Heart left ventricle (tissue), 13 donors: ENCODE measurements around the gene SMARCA2.

Experiments used
- CTCF ChIP-seq, 12 donors: fragments of 200-600 bp; sonication (generic) in 4 of 12; IDR thresholded peaks; one replicate each; pipeline versions ENCODE4 v1.5.0 to v1.8.0; 2018 to 2022; ENCODE audit warnings: antibody characterized with exemption in 12 of 12, mild to moderate bottlenecking in 5 of 12
- POLR2A ChIP-seq, 2 donors: fragments of 450-650 bp; IDR thresholded peaks; one replicate each; pipeline ENCODE4 v1.6.1; 2017; ENCODE audit warnings: antibody characterized with exemption in 2 of 2, mild to moderate bottlenecking in 2 of 2, moderate library complexity in 2 of 2
- donor health status: ischemic (EF 13 %, LVEDD 7.1; RV severe dilation, severe dysfunction).
- donor health status: DM: no; HTN: yes; CAD: no.
- donor health status: DM: no; HTN: no; CAD: no.
- donor health status: ischemic (EF 25% LVEDD 6.9; RV normal size, moderate dysfunction).
- donor health status: ischemic (EF 25% LVEDD 5.7; RV mildly dilated, moderate dysfunction).
- donor health status: ischemic (EF 35%, LVEDD 5.7; RV mildly dilated, moderate dysfunction).
- donor health status: nonischemic (EF 11% LVEDD 7.7; RV severe dilation, severe dysfunction).
- donor health status: DM: yes; HTN: yes; CAD: no.
- donor health status: PGD.
- donor health status: ischemic (EF 29% LVEDD 5.4; RV normal size, mild dysfunction).
- donor health status: nonischemic (EF 23%, LVEDD 6.1; RV moderate dilation, normal function).

GRCh38 chr9:2039294-2040180 is 24.4 kb downstream of the SMARCA2 start:
- TF ChIP-seq POLR2A (IDR thresholded peaks at IDR 0.05) (no peak), CTCF (IDR thresholded peaks at IDR 0.05) (no peak)
